ENCODE measurements around the gene NAV2. TPM values are rescaled to one million over a fixed set of nuclear protein-coding genes. Genes with fewer than 3 reads are reported as not detected.

The NAV2 gene
- total RNA-seq (2021; ENCODE audit: unreplicated experiment) (2.1 TPM), Bru-seq, nascent RNA (percentile 32 among the genes with signal in this experiment), BruChase-seq, experiment 1, labeled RNA remaining after a 6-hour chase (percentile 23 among the genes with signal in this experiment), BruChase-seq, experiment 2, labeled RNA remaining after a 2-hour chase (percentile 26 among the genes with signal in this experiment)
- 1.2 and 1.3 TPM in 2 replicates for polyA plus RNA-seq (2012)
- long read RNA-seq = 0 reads

GRCh38 chr11:19712281-19713195, at the start of gene NAV2:
Gene NAV2, plus strand, starts transcription at chr11:19712837. Its CDS starts 859 bp downstream, at chr11:19713696.
- Histone ChIP-seq H3K9ac (ENCODE audit: low read length) (peak within 1 kb of the TSS; percentile 63), H3K4me3 (replicated peaks in 1 of 2; ENCODE audit: low read depth in 1 of 2, low read length in 2 of 2) (peak within 1 kb of the TSS; percentile 48 to 61), H3K27ac (ENCODE audit: low read depth, low read length) (peak within 1 kb of the TSS; percentile 50), H2AFZ (ENCODE audit: low read depth, low read length, poor library complexity, severe bottlenecking) (peak within 1 kb of the TSS; percentile 87), H4K20me1 (ENCODE audit: insufficient read depth) (no peaks in the 10 kb centered on the region), H3K36me3 (ENCODE audit: control insufficient read depth in 1 of 2, insufficient read depth in 2 of 2, low read length in 2 of 2) (no peaks in the 10 kb centered on the region), H3K79me2 (ENCODE audit: insufficient read depth, low read length) (no peaks in the 10 kb centered on the region), H3K9me3 (ENCODE audit: control insufficient read depth in 1 of 2, insufficient read depth in 1 of 2, low read depth in 1 of 2, low read length in 2 of 2) (no peaks in the 10 kb centered on the region), H3K9me2 (ENCODE audit: insufficient read depth) (no peaks in the 10 kb centered on the region), H3K27me3 (ENCODE audit: insufficient read depth, low read length) (no peaks in the 10 kb centered on the region), H3K4me2 (ENCODE audit: low read length) (peak within 1 kb of the TSS; percentile 89), H3K4me1 (ENCODE audit: control insufficient read depth in 1 of 2, insufficient read depth in 2 of 2, low read length in 2 of 2) (peaks cover 8 to 37% of the 10 kb centered on the region in 2 experiments)
- intact Hi-C loops (cut with micrococcal nuclease) = no loop called here
- ChIA-PET CTCF (no interaction called here), POLR2A (interaction anchor here (1.1 kb wide), 1 partner anchor 9 kb away, joined by 3 read pairs; no protein-coding TSS in a partner anchor), RAD21 (ENCODE audit: low non-redundant PET in 1 of 2, low total read pairs in 2 of 2, uncharacterized antibody in 2 of 2, unreplicated experiment in 2 of 2) (no interaction called here)
- TSS peak; percentile 93 for BruUV-seq (replicated peaks)
- DNase-seq (ENCODE audit: low read depth, low spot score) (peak; percentile 66), ATAC-seq (peak; percentile 99)
- TF ChIP-seq ZNF274 (IDR thresholded peaks at IDR 0.05; ENCODE audit: low read depth, low read length) = no peak
- TF ChIP-seq ELF1 (IDR thresholded peaks at IDR 0.05; ENCODE audit: borderline replicate concordance, low read depth) = no peak; the same call in 1 of the 2 replicates
- no peak for TF ChIP-seq ATF3 (IDR thresholded peaks at IDR 0.05)
- peak; percentile 66 for TF ChIP-seq SP1 (IDR thresholded peaks at IDR 0.05; ENCODE audit: low read depth)
- TF ChIP-seq POLR2AphosphoS5 (IDR thresholded peaks at IDR 0.05; ENCODE audit: low read depth, low read length) = peak; percentile 90
- TF ChIP-seq TCF7L2 (IDR thresholded peaks at IDR 0.05; ENCODE audit: borderline replicate concordance, extremely low read depth, insufficient read depth, insufficient read length) = peak; percentile 81
- peak; percentile 9 for TF ChIP-seq YY1 (IDR thresholded peaks at IDR 0.05; ENCODE audit: extremely low read depth, insufficient replicate concordance, low read depth, low read length)
- TF ChIP-seq CTCF (IDR thresholded peaks at IDR 0.05 in 2 of 3, conservative IDR thresholded peaks at IDR 0.05 in 1 of 3; ENCODE audit: borderline replicate concordance in 1 of 3, insufficient read depth in 1 of 3, low read depth in 2 of 3, low read length in 2 of 3) = no peak
- TF ChIP-seq JUND (IDR thresholded peaks at IDR 0.05) = no peak
- peak; percentile 75 for TF ChIP-seq MAX (IDR thresholded peaks at IDR 0.05)
- TF ChIP-seq FOSL1 (IDR thresholded peaks at IDR 0.05; ENCODE audit: low read depth) = no peak
- TF ChIP-seq POLR2A (IDR thresholded peaks at IDR 0.05; ENCODE audit: borderline replicate concordance, extremely low read depth, insufficient read depth, insufficient read length) = peak; percentile 86
- TF ChIP-seq CEBPB (IDR thresholded peaks at IDR 0.05; ENCODE audit: low read depth) = no peak
- TF ChIP-seq ZFX (IDR thresholded peaks at IDR 0.05) = peak; percentile 61
- 0 out of 2 replicates have a peak, but pooled peaks have one; percentile 44 for TF ChIP-seq SIN3A (IDR thresholded peaks at IDR 0.05; ENCODE audit: low read depth)
- no peak for TF ChIP-seq EGR1 (IDR thresholded peaks at IDR 0.05; ENCODE audit: low read depth)
- no peak for TF ChIP-seq CBX3 (IDR thresholded peaks at IDR 0.05; ENCODE audit: low read depth)
- no peak for TF ChIP-seq EZH2phosphoT487 (IDR thresholded peaks at IDR 0.05; ENCODE audit: borderline replicate concordance)
- no peak for TF ChIP-seq EZH2 (IDR thresholded peaks at IDR 0.05)
- no peak for TF ChIP-seq SRF (IDR thresholded peaks at IDR 0.05; ENCODE audit: low read depth)
- 0 out of 2 replicates have a peak, but pooled peaks have one; percentile 7 for TF ChIP-seq RAD21 (IDR thresholded peaks at IDR 0.05; ENCODE audit: low read depth)
- no peak for TF ChIP-seq ZBTB33 (IDR thresholded peaks at IDR 0.05; ENCODE audit: extremely low read depth, insufficient replicate concordance, low read length)

Measured in HCT116 (cell line).